ELF-1 (cell line): ENCODE measurements around the gene THOC7.

Experiments used
- DNase-seq: peaks from one replicate; pipeline ENCODE4 v3.0.0-alpha.2; 2016; ENCODE audit warnings: low read depth, low spot score

Gene THOC7

GRCh38 chr3:63863150-63864007 is at the start of gene THOC7, which contains the start of gene ATXN7:
THOC7 (minus strand) TSS chr3:63863805; CDS start chr3:63863790, 15 bp downstream.
ATXN7 (plus strand) TSS chr3:63863867; CDS start chr3:63912599, 48,732 bp downstream.
- peak; percentile 52 for DNase-seq

GRCh38 chr3:63912768-63913588 is 49.4 kb upstream of the THOC7 start:
- DNase-seq = peak; percentile 45

GRCh38 chr3:63911873-63912767 is 48.5 kb upstream of the THOC7 start, which contains the start of gene SCAANT1:
SCAANT1 (minus strand) TSS chr3:63912383.
- peak; percentile 89 for DNase-seq

- no peak for DNase-seq
Observed at GRCh38 chr3:63911509-63911872, 47.9 kb upstream of the THOC7 start.

- no peak for DNase-seq
Observed at GRCh38 chr3:63910891-63911290, 47.3 kb upstream of the THOC7 start.

GRCh38 chr3:63910001-63910400 is 46.4 kb upstream of the THOC7 start:
- no peak for DNase-seq

- no peak for DNase-seq
Observed at GRCh38 chr3:63909431-63909830, 45.8 kb upstream of the THOC7 start.

GRCh38 chr3:63908776-63909175 is 45.2 kb upstream of the THOC7 start:
- DNase-seq = no peak

GRCh38 chr3:63908081-63908736 is 44.6 kb upstream of the THOC7 start:
- DNase-seq = no peak

- DNase-seq = no peak
Observed at GRCh38 chr3:63905731-63906620, 42.4 kb upstream of the THOC7 start.

- no peak for DNase-seq
Observed at GRCh38 chr3:63900459-63900858, 36.9 kb upstream of the THOC7 start.

- no peak for DNase-seq
Observed at GRCh38 chr3:63900010-63900409, 36.4 kb upstream of the THOC7 start.

GRCh38 chr3:63896332-63897030 is 32.9 kb upstream of the THOC7 start:
- DNase-seq = no peak

GRCh38 chr3:63895422-63896189 is 32.0 kb upstream of the THOC7 start:
- DNase-seq = no peak

- DNase-seq = no peak
Observed at GRCh38 chr3:63892773-63893352, 29.3 kb upstream of the THOC7 start.

GRCh38 chr3:63891518-63891917 is 27.9 kb upstream of the THOC7 start:
- DNase-seq = no peak

GRCh38 chr3:63886858-63887257 is 23.3 kb upstream of the THOC7 start:
- no peak for DNase-seq

- no peak for DNase-seq
Observed at GRCh38 chr3:63880653-63881052, 17.0 kb upstream of the THOC7 start.
